C1 segment of cervical spinal cord (tissue), 14 donors: ENCODE data around the gene MAP1S.
A peak's percentile ranks its signal among the peaks of the same experiment; 100 is the strongest.
"Not testable (repeated sequence)": the region's sequence is repeated elsewhere in the genome, so short reads cannot be mapped to it uniquely, and the experiment has no call there.

ENCODE experiments used
- DNase-seq, 14 donors: peaks; one replicate each; lab custom pipeline; 2025; lab: John Stamatoyannopoulos, UW

Gene MAP1S

GRCh38 chr19:17764348-17764747 lies 45.1 kb downstream of the MAP1S start:
- no peak for DNase-seq

GRCh38 chr19:17765069-17765618 lies 45.9 kb downstream of the MAP1S start:
- DNase-seq = peak in 6 of 14 donors; percentile 17 to 38 (median 22)

GRCh38 chr19:17766543-17767131 lies 47.4 kb downstream of the MAP1S start:
- peak in 10 of 14 donors; percentile 3 to 65 (median 40) for DNase-seq

GRCh38 chr19:17767559-17767958 lies 48.3 kb downstream of the MAP1S start:
- no peak for DNase-seq

GRCh38 chr19:17770613-17771012 lies 51.3 kb downstream of the MAP1S start:
- no peak for DNase-seq

- no peak for DNase-seq
Measured at GRCh38 chr19:17772172-17772571, 52.9 kb downstream of the MAP1S start.

- peak in 2 of 14 donors; percentile 2 to 4 for DNase-seq
Measured at GRCh38 chr19:17775245-17775927, 56.1 kb downstream of the MAP1S start.

- no peak for DNase-seq
Measured at GRCh38 chr19:17775991-17776803, 56.9 kb downstream of the MAP1S start.

- not testable (repeated sequence) for DNase-seq
Measured at GRCh38 chr19:17777840-17778239, 58.6 kb downstream of the MAP1S start.

- peak in 1 of 14 donors; percentile 16 for DNase-seq
Measured at GRCh38 chr19:17778251-17778967, 59.1 kb downstream of the MAP1S start.

GRCh38 chr19:17778968-17779929 lies 60.0 kb downstream of the MAP1S start:
- DNase-seq = peak in 8 of 14 donors; percentile 8 to 33 (median 22)

GRCh38 chr19:17780781-17781180 lies 61.5 kb downstream of the MAP1S start:
- DNase-seq = no peak

GRCh38 chr19:17783721-17784120 lies 64.4 kb downstream of the MAP1S start:
- DNase-seq = not testable (repeated sequence)
